ENCODE measurements around the gene EPB41L5. TPM values are rescaled to one million over a fixed set of nuclear protein-coding genes. Genes with fewer than 3 reads are reported as not detected.

The EPB41L5 gene
- total and polyA plus RNA-seq, 9 of the 15 experiments (the other 6 are each of a cell fraction or from before 2014, with no cell fraction given): 2.3 to 14.1 (median 8.2) TPM

GRCh38 chr2:120140866-120141265 is 128.0 kb downstream of the EPB41L5 start:
- ChIA-PET CTCF (ENCODE audit: low intra/inter-chr PET ratio) (no interaction called here), POLR2A (interaction anchor here (1.5 kb wide), 1 partner anchor 31 kb away, joined by 3 read pairs; no protein-coding TSS in a partner anchor)
- Histone ChIP-seq H3K4me1 (replicated peaks in 1 of 2; ENCODE audit: control insufficient read depth in 2 of 2, insufficient read depth in 2 of 2, low read length in 2 of 2) (no peaks in the 10 kb centered on the region), H3K79me2 (ENCODE audit: control insufficient read depth, insufficient read depth, low read length) (no peaks in the 10 kb centered on the region), H3K27me3 (ENCODE audit: control insufficient read depth in 2 of 2, insufficient read depth in 2 of 2, low read length in 2 of 2) (no peaks in the 10 kb centered on the region), H3K4me2 (ENCODE audit: insufficient read depth, low read length) (no peak overlapping the region), H3K36me3 (ENCODE audit: control insufficient read depth, insufficient read depth, low read length) (no peaks in the 10 kb centered on the region), H3K9me1 (ENCODE audit: control insufficient read depth, insufficient read depth, low read length) (no peaks in the 10 kb centered on the region), H2AFZ (ENCODE audit: low read depth, low read length) (no peak overlapping the region), H4K20me1 (replicated peaks; ENCODE audit: control insufficient read depth, insufficient read depth, low read length) (no peaks in the 10 kb centered on the region), H3K9ac (ENCODE audit: insufficient read depth in 1 of 2, low read depth in 2 of 2, low read length in 2 of 2) (no peak overlapping the region), H3K9me3 (replicated peaks; ENCODE audit: control insufficient read depth, insufficient read depth, low read depth, low read length) (no peaks in the 10 kb centered on the region), H3K27ac (ENCODE audit: extremely low read depth, low read depth, low read length) (no peak overlapping the region), H3K4me3 (no peak overlapping the region)
- intact Hi-C loops (cut with micrococcal nuclease) (no loop called here), in situ Hi-C loops (cut with MboI) (no loop called here)
- ATAC-seq (no peak), FAIRE-seq (no peak), DNase-seq (ENCODE audit: extremely low read depth in 1 of 4, low spot score in 3 of 4) (no peak)
- no TSS peak for BruUV-seq (replicated peaks)
- 8% methylated on average over 4 of the region's 4 CpGs for WGBS (ENCODE audit: insufficient coverage, low coverage, missing lambda C conversion rate)
- TF ChIP-seq EHMT2 (IDR thresholded peaks at IDR 0.05) (no peak), EP300 (IDR thresholded peaks at IDR 0.05; ENCODE audit: low read length) (no peak), MITF (IDR thresholded peaks at IDR 0.05) (no peak), ZNF23 (CRISPR knock-in tag; IDR thresholded peaks at IDR 0.05) (no peak), E2F3 (CRISPR knock-in tag; IDR thresholded peaks at IDR 0.05) (no peak), RNF2 (IDR thresholded peaks at IDR 0.05) (no peak), ATF2 (CRISPR knock-in tag; IDR thresholded peaks at IDR 0.05) (no peak), MBD1 (CRISPR knock-in tag; IDR thresholded peaks at IDR 0.05) (no peak), HOMEZ (CRISPR knock-in tag; IDR thresholded peaks at IDR 0.05) (no peak), MLLT1 (IDR thresholded peaks at IDR 0.05) (no peak), ZNF77 (CRISPR knock-in tag; IDR thresholded peaks at IDR 0.05) (no peak), KHSRP (IDR thresholded peaks at IDR 0.05) (no peak), RBM14 (IDR thresholded peaks at IDR 0.05; ENCODE audit: borderline replicate concordance, insufficient read depth, low read depth, low read length) (no peak), TFAP4 (CRISPR knock-in tag; IDR thresholded peaks at IDR 0.05; ENCODE audit: borderline replicate concordance) (no peak)
